Stimulated activated CD4-positive, alpha-beta T cell treated with anti-CD3 and anti-CD28 coated beads, TNF-alpha, amount 100 ng/mL, for 48 hours (primary cell): ENCODE results near the gene TNFRSF1B.

Experiments
- DNase-seq, 3 donors: peaks; one replicate each; pipeline ENCODE4 v3.0.0-alpha.2; 2020; ENCODE audit warnings: low read depth in 3 of 3

The TNFRSF1B gene

DNA sequence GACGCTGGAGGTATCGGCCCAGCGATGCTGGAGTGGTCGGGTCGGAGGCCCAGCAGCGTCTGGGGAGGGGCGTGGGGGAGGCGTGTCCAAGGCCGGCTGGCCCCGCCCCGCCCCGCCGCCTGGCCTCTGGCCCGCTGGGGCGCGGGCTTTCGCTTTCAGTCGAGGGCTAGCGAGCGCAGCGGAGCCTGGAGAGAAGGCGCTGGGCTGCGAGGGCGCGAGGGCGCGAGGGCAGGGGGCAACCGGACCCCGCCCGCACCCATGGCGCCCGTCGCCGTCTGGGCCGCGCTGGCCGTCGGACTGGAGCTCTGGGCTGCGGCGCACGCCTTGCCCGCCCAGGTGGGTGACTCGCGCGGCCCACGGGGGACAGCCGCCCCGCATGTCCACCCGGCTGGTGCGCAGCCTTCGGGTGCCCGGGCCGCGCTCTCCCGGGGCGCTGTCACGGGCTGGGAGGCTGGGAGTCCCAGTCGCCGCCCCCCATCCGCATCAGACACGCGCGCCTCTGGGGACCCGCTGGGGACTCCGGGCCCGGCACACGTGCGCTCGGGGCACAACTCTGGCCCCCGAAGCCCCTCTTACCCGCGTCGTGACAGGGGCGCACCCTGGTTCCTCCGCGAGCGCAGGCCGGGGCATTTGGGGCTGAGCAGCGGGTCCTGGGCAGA is at the start of gene TNFRSF1B:
TSS of gene TNFRSF1B (plus strand) at position 158 of the 659 bp plus-strand sequence. CDS start at position 259, 101 bp downstream.
- peak; percentile 46 to 73 (median 52) for DNase-seq

DNA sequence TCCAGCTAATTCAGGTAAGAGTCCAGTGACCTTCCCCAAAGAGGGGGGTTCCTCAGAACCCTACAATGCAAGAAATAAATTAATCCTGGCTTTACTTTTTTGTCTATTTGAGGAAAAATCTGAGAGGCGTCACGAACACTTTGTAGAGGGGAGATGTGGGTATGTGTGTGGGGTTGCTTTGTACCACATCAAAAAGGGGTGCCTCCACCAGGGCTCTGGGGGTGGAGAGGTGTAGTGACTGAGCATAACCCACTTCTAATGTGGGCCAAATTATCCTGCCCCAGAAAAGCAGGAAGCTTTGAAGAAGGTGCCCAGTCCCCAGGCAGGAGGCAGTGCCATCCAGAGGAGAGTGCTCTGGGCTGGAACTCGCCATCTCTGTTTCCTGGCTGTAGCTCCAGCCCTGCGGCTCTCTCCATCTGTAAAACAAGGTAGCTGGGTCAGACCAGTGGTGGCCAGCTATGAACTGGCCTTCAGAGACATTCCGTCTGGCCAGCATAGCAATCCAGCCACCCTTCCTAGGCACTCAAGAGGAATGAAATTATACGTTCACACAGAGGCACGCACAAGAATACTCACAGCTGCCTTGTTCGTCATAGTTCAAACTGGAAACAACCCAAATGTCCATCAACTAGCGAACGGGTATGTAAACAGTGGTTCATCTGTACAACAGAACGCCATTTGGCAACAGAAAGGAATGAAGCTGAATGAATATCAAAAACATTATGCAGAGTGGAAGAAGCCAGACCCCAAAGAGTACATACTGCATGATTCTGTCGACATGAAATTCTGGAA is 45.4 kb upstream of the TNFRSF1B start:
- DNase-seq = no peak

DNA sequence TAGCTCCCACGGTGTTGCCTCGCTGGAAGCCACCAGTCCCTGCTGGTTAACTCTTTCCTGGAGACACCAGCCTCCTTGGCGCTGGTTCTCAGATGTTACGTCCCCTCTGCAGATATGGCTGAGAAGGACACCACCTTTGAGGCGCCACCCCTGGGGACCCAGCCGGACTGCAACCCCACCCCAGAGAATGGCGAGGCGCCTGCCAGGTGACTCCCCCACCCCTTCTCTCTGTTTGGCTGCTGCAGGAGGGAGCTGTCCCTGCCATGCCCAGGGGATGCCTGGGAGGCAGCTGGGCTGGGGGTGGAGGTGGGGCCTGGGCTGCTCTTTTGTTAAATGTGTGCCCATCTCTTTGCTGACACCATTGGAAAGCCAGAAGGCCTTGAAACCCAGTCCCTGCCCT is 43.6 kb upstream of the TNFRSF1B start:
- DNase-seq = no peak

DNA sequence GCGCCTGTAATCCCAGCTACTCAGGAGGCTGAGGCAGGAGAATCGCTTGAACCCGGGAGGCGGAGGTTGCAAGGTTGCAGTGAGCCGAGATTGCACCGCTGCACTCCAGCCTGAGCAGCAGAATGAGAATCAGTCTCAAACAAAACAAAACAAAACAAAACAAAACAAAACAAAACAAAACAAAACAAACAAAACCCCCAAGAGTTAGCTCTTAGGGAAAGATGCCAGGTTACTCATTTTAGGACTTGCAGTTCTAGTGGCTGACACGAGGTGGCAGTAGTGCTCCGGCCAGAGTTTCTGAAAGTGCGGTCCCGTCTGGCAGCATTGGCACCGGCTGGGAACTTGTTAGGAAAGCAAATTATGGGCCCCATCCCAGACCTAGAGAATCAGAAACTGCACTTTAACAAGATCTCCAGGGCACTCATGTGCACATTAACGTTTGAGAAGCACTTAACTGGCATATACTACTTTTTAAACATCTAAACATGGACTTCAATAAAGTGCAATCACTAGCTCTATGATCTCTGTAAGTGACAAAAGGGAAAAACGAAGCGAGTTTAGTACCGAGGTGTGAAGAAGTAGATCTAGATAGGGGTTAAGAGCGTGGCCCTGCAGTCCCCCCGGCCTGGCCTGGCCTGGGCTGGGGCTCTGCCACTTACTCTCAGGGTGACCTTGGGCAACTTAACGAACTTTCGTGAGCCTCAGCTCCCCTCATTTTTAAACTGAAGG is 41.9 kb upstream of the TNFRSF1B start:
- DNase-seq = peak; percentile 45 to 67 (median 63)

DNA sequence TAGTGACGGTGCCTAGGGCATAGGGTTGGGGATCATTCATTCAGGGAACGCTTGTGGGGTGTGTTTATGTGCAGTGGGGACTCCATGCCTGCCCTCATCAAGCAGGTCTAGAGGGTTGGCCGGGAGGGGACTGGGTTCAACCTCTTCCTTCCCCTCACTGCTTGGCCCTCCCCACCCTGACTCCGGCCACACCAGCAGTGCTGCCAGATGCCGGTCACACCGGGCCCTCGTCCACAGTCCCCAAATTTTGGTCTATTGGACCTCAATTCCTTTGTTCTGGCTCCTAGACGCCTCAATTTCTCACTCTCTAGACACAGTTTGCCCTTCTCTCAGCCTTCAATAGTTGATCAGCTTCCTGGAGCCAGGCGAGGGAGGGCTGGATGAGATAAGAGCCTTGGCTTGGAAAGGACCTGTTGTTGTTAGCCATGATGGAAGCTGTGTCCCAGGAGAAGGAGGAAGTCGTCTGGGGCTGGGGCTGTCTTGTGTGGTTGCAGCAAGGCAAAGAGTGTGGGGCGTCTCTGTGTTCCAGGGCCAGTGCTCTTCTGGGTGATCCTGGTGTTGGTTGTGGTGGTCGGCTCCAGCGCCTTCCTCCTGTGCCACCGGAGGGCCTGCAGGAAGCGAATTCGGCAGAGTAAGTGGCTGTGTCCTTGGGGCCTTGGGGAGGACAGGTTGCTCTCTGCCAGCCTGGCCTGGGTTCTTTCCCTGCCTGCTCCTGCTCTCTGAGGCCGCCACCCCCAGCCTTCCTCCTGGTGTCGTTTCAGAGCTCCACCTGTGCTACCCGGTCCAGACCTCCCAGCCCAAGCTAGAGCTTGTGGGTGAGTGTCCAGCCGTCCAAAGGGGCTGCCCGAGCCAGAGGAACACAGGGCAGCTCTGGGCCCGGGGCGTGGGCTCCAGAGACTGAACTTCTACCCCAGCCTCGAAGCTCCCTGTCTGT is 41.1 kb upstream of the TNFRSF1B start:
- no peak for DNase-seq

DNA sequence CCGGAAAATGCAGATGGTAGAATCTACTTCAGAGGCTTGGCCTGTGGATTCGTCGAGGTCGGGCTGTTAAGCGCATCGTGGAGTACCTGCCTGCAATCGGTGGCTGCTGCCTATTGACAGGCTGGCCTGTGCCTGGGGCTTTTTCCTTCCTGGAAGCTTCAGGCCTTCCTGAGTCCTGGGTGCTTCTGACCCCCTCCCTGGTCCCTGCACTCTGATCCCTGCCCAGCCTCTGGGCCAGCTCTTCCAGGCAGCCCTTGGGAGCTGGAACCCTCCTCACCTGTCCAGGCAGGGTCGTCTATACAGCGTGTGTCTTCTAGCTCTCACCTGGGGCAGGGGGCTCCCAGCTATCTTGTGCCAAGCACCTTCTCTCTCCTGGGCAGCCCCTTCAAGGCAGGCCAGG is 40.0 kb upstream of the TNFRSF1B start:
- DNase-seq = no peak

DNA sequence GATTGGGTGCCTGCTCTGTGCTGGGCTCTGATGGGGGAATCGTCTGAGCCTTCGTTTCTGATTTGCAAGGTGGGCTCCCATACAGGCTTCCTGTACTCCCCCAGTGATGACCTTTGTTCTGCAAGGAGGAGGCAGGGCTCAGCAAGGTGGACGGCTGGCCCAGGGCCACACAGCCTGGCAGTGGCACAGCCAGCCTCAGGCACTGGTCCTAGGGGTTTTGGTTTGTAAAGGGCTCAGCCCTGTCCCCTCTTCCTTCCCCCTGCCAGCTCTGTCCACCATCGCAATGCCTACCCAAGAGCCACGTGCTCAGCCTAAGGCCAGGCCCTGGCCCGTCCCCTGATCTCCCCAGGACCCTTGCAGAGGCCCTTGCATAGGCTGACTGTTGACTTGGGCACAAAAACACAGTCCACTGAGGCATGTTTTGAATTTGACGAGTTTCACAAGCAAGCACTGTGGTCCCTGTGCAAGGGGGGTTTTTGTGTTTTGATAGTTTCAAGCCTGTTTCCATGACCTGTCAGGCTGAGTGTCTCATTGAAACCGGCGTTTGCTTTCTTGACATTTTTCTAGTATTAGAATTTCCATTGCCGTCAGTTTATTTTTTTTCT is 39.5 kb upstream of the TNFRSF1B start:
- DNase-seq = peak in 1 of 3 donors; percentile 28

DNA sequence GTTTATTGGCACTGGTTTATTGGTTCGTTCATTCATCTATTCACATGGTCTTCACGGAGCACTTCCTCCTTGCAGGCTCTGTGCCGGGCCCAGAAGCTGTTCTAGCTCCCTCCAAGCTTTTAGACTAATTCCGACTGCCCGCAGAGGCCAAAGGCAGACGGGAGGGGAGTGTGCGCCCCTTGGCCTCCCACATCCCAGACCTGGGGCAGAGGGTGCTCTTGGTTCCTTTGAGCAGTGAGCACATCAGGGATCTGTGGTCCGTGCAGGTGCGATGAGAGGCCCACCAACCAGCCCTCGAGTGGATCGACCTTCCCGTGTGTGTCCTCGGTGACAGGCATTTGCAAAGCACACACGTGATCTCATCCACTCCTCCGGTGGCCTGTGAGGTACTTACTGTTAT is 38.7 kb upstream of the TNFRSF1B start:
- no peak for DNase-seq

DNA sequence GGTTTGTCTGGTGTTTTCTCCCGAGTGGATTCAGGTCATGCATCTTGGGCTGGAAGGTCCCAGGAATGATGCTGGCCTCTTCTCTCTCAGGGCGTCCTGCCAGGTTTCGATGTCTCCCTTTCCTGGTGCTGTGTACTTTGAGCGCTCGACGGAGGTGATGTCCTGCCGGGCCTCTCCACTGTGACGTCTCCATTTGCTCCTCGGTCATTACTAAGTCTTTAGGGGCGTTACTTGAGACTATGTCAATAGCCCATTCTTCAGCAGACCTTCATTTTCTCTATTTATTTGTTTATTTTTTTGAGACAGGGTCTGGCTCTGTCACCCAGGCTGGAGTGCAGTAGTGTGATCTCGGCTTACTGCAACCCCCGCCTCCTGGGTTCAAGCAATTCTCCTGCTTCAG is 37.2 kb upstream of the TNFRSF1B start:
- DNase-seq = no peak

DNA sequence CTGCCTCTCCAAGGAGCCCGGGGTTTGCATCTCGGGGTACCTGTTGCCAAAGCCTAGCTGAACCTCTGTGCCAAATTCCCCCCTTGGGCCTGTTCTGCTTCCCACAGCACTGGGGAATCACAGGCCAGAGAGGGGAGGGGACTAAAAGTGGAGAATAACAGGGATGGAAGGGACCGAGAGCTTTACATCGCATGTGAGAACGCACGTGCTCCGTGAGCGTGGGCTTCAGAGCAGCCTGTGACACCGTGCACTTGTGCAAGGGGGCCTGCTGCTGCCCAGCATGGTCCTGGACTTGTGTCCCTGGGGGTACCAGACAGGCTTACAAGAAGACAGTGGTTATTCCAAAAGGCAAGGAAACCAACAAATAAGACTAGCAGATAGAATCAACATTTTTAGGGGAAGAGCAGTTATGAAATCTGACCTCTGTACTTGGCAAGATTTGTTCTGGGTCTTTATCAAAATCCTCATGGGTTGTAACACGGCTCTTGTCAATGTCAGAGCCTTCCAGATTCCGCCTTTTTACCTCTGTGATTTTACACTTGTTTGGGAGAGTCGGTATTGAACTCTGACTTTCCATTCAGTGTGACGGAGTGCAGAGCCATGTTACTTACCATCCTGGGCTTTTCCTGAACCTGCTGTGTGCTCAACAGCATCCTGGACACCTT is 36.2 kb upstream of the TNFRSF1B start:
- no peak for DNase-seq

DNA sequence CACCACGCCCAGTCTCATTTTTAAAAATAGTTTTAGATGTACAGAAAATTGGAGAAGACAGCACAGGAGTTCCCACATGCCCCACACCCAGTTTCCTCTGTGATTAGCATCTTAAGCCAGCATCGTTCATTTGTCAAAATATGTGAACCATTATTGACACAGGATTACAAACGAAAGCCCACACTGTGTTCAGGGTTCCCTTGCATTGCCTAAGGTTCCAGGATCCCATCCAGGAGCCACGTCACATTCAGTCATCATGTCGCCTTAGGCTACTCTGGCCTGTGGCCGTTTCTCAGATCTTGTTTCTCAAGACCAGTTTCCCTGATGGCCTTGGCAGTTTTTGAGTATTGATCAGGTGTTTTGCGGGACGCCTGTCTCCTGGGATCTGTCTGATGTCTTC is 34.7 kb upstream of the TNFRSF1B start:
- no peak for DNase-seq

DNA sequence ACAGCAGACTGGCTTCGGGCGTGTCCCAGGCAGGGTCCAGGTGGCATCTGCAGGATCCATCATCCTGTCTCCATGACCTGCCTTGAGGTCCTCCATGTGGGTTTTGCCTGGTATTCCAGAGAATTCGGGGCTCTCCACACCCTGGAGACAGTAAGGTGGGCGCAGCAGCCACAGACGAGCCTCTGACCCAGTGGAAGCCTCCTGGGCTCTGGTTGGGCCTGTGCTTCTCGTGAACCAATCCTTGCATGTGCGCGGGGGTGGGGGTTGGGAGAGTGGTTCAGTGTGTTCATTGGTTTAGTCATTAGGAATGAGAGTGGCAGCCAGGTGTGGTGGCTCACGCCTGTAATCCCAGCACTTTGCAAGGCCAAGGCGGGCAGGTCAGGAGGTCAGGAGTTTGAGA is 32.1 kb upstream of the TNFRSF1B start:
- no peak for DNase-seq

DNA sequence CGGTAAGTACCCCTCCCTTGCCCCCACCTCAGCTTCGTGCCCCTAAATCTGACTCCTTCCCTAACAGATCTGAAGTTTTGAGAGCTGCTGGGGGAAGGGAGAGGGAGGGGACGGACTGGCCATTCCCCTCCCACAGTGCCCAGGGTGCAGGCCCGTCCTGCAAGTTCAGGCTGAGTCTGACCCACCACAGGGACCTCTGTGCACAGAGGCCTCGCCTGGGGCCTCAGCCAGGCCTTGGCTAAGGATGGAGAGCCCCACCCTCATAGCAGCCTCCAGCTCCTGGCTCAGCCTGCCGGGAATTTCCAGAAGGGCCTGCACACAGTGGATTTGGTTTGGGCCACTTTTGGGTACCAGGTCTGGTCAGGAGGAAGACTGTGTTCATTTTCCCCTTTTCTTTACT is 31.2 kb upstream of the TNFRSF1B start:
- DNase-seq = no peak

DNA sequence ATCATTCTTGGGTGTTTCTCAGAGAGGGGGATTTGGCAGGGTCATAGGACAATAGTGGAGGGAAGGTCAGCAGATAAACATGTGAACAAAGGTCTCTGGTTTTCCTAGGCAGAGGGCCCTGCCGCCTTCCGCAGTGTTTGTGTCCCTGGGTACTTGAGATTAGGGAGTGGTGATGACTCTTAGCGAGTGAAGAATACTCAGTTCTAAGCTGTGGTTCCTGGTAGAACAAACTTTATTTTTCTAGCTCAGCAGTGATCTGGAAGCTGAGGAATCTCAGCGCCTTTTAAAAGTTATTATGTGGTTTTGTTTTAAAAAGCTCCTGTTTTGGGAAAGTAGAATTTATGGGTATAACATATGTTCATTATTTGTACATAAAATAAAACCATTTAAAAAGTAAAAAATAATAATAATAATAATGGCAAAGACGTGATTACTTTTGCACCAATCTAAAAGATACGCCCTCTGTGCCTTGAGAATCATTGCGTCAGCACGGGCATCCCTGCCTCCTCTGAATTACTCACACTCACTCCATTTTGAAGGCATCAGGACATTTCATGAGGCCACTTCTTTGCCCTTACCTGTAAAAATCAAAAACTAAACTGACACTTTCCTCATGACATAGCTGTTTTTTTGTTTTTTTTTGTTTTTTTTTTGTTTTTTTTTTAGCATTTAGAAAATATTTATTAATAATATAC is 29.7 kb upstream of the TNFRSF1B start:
- DNase-seq = no peak

DNA sequence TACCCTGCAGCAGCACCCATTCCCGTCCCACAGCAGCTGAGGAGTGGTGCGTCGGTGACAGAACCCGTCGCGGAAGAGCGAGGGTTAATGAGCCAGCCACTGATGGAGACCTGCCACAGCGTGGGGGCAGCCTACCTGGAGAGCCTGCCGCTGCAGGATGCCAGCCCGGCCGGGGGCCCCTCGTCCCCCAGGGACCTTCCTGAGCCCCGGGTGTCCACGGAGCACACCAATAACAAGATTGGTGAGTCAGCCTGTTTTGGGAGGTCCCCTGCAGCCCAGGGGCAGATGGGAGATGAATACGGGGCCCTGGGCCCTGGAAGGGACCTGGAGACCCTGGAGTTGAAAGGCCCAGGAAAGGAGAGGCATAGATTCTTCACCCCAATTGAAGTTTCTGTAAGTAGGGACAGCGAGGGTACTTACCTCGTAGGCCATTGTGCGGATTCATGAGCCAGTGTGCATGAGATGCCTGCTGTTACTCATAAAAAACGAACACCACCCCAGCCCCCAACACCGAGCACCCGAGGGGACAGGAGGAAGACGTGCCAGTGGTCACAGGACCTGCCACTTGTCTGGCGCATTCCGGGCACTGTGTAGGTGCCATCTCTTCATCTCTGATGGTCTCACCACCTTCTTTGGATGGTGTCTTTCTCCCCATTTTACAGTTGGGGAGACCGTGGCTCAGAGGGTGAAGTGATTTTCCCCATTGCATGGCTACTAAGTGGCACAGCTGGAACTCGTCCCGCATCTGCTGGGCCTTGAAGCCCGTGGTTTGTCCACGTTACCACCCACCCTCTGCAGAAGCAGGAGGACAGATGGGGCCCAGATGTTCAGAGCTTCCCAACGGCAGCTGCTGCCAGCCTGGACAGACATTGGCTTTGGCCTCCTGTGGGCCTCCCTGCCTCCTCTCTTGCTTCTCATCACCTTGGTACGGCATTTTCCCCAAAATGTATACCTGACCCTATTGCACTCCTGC is 28.3 kb upstream of the TNFRSF1B start:
- no peak for DNase-seq

DNA sequence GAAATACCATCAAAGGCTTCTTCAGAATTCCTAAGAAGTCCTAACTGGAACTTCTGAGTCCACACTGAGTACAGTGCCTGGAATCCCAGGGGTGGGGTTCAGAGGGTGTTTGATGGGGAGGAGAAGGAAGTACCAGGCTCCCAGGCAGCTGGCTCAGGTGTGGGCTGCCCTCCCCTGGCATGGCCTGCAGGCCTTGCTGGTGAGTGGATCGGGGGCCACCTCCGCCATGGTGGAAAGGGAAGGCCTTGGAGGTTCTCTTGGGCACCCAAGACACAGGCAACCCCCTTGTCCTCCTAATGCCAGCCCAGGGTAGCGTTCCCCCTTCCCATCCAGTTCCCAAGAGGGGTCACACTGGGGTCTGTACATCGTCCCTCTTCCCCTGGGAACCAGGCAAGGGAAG is 26.8 kb upstream of the TNFRSF1B start:
- no peak for DNase-seq

DNA sequence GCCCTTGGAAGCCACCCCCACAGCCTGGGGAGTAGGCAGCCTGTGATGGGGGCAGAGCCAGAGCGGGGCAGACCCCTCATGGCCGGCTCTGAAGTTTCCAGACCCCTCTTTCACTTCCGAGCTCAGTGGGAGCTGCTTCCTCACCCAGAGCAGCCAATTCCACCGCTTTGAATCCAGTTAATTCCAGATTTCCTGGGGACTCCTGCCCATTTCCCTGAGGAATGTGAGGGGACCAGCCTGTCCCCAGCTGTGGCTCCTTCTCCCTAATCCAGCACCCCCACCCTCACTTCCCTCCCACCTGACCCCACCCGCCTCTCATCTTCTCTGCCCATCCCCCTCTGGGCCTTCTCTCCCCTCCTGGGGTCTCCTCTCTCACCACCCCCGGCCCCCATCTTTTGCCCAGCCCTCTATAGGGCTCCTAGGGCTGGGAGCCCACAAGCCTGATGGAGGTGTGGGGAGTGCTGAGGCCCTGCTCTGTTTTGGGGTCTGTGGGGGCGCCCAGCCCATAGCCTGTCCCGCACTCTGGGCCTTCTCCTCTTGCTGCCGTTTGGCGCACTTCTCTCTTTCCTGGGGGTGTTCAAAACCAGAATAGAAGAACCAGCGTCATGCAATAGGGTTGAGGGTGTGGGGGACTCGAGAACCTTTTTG is 26.2 kb upstream of the TNFRSF1B start:
- no peak for DNase-seq

DNA sequence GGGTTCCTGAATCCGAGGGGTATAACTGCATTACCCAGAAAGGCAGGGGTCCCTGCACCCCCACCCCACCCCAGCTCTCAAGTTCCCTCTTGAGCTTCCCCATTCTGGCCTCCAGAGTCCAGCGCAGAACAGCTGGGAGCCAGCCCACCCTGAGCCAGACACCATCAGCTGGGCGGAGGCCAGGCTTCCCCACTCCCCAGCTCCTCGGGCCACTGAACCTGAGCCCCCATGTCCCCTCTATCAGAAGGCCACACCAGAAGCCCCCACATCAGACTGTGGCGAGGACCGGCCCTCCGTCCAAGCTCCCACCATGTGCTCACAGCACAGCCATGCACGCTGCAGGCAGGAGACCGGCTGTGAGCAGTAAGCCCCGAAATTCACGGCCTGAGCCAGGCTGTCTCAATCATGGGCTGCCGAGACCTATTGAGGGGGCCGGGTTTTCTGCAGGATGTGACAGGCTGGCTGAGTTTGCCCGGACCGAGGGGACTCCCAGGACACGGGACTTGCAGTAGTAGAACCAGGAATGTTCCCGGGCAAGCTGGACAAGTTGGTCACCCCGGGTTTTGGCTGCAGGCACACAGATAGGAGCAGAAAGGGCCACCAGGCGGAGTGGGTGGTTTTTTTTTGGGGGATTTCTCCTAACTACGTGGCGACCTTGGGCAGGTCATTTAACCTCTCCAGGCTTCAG is 25.5 kb upstream of the TNFRSF1B start:
- DNase-seq = no peak
